Measurements from ENCODE around the gene PHOX2A.
"Not testable (repeated sequence)": the region's sequence is repeated elsewhere in the genome, so short reads cannot be mapped to it uniquely, and the experiment has no call there.

Gene PHOX2A

DNA sequence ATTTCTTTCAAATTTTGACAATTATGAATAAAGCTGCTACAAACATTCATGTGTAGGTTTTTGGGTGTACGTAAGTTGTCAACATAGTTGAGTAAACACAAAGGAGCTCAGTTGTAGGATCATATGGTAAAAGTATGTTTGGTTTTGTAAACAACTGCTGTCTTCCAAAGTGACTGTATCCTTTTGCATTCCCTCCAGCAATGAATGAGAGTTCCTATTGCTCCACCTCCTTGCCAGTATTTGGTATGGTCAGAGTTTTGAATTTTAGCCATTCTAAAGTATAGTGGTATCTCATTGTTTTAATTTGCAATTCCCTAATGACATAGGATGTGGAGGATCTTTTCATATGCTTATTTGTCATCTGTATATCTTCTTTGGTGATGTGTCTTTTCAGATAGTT is 28.0 kb upstream of the PHOX2A start:
- Histone ChIP-seq H3K4me1 (ENCODE audit: control insufficient read depth, insufficient read depth, low read length) (no peaks in the 10 kb centered on the region), H3K9me3 (ENCODE audit: control insufficient read depth, low read length) (no peaks in the 10 kb centered on the region), H3K36me3 (ENCODE audit: control insufficient read depth, insufficient read depth, low read length) (no peaks in the 10 kb centered on the region), H3K4me3 (ENCODE audit: insufficient read depth, low read depth, low read length) (no peak overlapping the region), H3K27ac (ENCODE audit: insufficient read depth, low read depth, low read length, poor library complexity, severe bottlenecking) (no peak overlapping the region), H3K27me3 (ENCODE audit: control insufficient read depth, insufficient read depth, low read length, poor library complexity, severe bottlenecking) (no peaks in the 10 kb centered on the region)
- 89 to 100% methylated on average over 1 of the region's 1 CpG for WGBS, 2 experiments

DNA sequence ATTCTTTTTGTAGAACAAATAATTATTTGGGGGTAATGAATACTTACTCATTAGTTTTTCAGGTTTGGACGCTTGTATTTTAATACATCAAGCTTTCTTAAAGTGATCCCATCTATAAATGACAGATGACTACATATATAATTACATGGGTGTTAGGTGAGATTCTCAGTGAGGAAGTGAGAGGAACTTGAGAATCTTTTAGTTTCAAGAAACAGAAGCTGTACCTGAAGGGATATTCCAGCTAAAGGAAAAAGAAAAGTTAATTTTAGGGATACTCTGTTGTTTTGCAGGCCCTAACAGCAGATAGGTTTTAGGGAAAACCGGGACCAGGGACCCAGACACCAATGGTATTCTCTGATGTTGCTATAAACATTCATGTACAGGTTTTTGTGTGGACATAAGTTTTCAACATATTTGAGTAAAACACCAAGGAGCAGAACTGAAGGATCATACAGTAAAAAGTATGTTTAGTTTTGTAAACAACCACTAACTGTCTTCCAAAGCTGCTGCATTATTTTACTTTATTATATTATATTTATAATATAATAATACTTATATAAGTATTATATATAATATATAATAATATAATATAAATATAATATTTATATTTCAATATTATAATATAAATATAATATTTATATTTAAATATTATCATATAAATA is 24.1 kb upstream of the PHOX2A start:
- no peak overlapping the region for H3K4me3 ChIP-seq (ENCODE audit: insufficient read depth, low read depth, low read length)
- H3K27me3 ChIP-seq (ENCODE audit: control insufficient read depth, insufficient read depth, low read length, poor library complexity, severe bottlenecking): no peaks in the 10 kb centered on the region
- H3K27ac ChIP-seq (ENCODE audit: insufficient read depth, low read depth, low read length, poor library complexity, severe bottlenecking): no peak overlapping the region
- no peaks in the 10 kb centered on the region for H3K9me3 ChIP-seq (ENCODE audit: control insufficient read depth, low read length)
- 82 to 93% methylated on average over 1 of the region's 2 CpGs for WGBS, 2 experiments
- H3K4me1 ChIP-seq (ENCODE audit: control insufficient read depth, insufficient read depth, low read length): no peaks in the 10 kb centered on the region
- no peaks in the 10 kb centered on the region for H3K36me3 ChIP-seq (ENCODE audit: control insufficient read depth, insufficient read depth, low read length)

DNA sequence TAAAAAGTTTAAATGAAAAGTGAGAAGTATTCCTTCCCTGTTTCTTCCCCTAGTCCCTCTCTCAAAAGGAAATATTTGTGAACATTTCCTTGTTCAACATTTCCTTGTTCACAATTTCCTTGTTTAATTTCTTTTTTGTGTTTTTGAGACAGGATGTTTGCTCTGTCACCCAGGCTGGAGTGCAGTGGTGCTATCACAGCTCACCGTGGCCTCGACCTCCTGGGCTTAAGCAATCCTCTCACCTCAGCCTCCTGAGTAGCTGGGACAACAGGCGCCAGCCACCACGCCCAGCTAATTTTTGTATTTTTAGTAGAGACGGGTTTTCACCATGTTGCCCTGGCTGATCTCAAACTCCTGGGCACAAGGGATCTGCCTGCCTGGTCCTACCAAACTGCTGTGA is 23.0 kb upstream of the PHOX2A start:
- WGBS, 2 experiments: 92 to 94% methylated on average over 5 of the region's 5 CpGs
- not testable (repeated sequence) for H3K27ac ChIP-seq (ENCODE audit: insufficient read depth, low read depth, low read length, poor library complexity, severe bottlenecking); H3K4me3 ChIP-seq (ENCODE audit: insufficient read depth, low read depth, low read length); H3K4me1 ChIP-seq (ENCODE audit: control insufficient read depth, insufficient read depth, low read length); H3K36me3 ChIP-seq (ENCODE audit: control insufficient read depth, insufficient read depth, low read length); H3K27me3 ChIP-seq (ENCODE audit: control insufficient read depth, insufficient read depth, low read length, poor library complexity, severe bottlenecking); H3K9me3 ChIP-seq (ENCODE audit: control insufficient read depth, low read length)

DNA sequence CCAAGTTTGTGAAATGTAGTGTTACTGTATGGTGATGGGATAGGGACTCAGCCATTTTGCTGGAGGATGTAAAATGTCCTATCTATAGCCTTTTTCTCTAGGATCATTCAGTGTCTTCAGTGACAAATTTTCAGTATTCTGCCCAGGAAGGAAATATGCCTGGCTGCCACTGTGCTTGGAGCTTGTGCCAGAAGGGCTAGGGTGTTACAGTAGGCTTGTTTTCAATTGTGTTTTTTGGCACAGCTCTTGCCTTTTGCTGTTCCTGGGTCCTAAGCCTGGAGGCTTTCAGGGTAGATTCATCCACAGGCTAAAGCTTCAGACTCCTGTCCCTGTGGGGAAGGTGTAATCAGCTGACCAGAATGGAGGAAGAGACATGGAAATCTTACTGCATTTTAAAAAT is 22.0 kb upstream of the PHOX2A start:
- Histone ChIP-seq H3K9me3 (ENCODE audit: control insufficient read depth, low read length) (no peaks in the 10 kb centered on the region), H3K27ac (ENCODE audit: insufficient read depth, low read depth, low read length, poor library complexity, severe bottlenecking) (no peak overlapping the region), H3K4me3 (ENCODE audit: insufficient read depth, low read depth, low read length) (no peak overlapping the region), H3K27me3 (ENCODE audit: control insufficient read depth, insufficient read depth, low read length, poor library complexity, severe bottlenecking) (no peaks in the 10 kb centered on the region), H3K36me3 (ENCODE audit: control insufficient read depth, insufficient read depth, low read length) (no peaks in the 10 kb centered on the region), H3K4me1 (ENCODE audit: control insufficient read depth, insufficient read depth, low read length) (no peaks in the 10 kb centered on the region)

DNA sequence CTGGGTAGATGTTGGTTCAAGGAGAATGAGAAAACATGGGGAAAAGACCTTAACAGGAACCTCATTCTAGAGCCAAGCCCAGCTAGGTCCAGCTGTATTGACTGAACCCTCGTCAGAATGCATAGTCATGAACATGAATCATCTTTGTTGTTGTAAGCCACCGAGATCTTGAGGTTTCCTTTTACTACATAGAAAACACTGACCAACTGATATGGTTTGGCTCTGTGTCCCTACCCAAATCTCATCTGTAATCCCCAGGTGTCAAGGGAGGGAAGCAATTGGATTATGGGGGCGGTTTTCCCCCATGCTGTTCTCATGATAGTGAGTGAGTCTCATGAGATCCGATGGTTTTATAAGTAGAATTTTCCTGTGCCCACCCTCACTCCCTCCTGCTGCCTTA is 19.4 kb upstream of the PHOX2A start:
- Histone ChIP-seq H3K27ac (ENCODE audit: insufficient read depth, low read depth, low read length, poor library complexity, severe bottlenecking) (no peak overlapping the region), H3K36me3 (ENCODE audit: control insufficient read depth, insufficient read depth, low read length) (no peaks in the 10 kb centered on the region)
- WGBS, 2 experiments: 84 to 91% methylated on average over 4 of the region's 4 CpGs

DNA sequence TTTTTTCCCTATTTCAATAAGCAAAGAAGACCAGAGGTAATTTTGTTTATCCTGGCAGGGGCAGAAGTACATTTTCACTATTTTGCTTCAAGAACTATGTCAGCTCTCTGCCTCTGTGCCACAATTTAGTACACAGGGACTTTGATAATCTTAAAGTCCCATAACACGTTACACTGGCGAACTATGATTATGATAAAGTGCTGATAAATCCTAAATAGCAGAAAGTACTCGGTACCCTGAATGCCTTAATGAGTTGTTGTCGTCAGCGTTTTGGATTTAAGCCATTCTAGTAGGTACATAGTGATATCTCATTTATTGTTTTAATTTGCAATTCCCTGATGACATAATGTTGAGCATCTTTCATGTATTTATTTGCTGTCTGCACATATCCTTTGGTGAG is 16.6 kb upstream of the PHOX2A start:
- H3K36me3 ChIP-seq (ENCODE audit: control insufficient read depth, insufficient read depth, low read length): no peaks in the 10 kb centered on the region
- H3K27ac ChIP-seq (ENCODE audit: insufficient read depth, low read depth, low read length, poor library complexity, severe bottlenecking): no peak overlapping the region
- WGBS, 2 experiments: 94 to 96% methylated on average over 5 of the region's 5 CpGs
- no peaks in the 10 kb centered on the region for H3K9me3 ChIP-seq (ENCODE audit: control insufficient read depth, low read length)
- H3K4me3 ChIP-seq (ENCODE audit: insufficient read depth, low read depth, low read length): no peak overlapping the region
- no peaks in the 10 kb centered on the region for H3K4me1 ChIP-seq (ENCODE audit: control insufficient read depth, insufficient read depth, low read length)
- no peaks in the 10 kb centered on the region for H3K27me3 ChIP-seq (ENCODE audit: control insufficient read depth, insufficient read depth, low read length, poor library complexity, severe bottlenecking)

More for the DNA sequence above, 19.4 kb upstream of the PHOX2A start:
- H3K27me3 ChIP-seq (ENCODE audit: control insufficient read depth, insufficient read depth, low read length, poor library complexity, severe bottlenecking): no peaks in the 10 kb centered on the region
- no peaks in the 10 kb centered on the region for H3K4me1 ChIP-seq (ENCODE audit: control insufficient read depth, insufficient read depth, low read length)
- H3K9me3 ChIP-seq (ENCODE audit: control insufficient read depth, low read length): no peaks in the 10 kb centered on the region
- H3K4me3 ChIP-seq (ENCODE audit: insufficient read depth, low read depth, low read length): no peak overlapping the region

DNA sequence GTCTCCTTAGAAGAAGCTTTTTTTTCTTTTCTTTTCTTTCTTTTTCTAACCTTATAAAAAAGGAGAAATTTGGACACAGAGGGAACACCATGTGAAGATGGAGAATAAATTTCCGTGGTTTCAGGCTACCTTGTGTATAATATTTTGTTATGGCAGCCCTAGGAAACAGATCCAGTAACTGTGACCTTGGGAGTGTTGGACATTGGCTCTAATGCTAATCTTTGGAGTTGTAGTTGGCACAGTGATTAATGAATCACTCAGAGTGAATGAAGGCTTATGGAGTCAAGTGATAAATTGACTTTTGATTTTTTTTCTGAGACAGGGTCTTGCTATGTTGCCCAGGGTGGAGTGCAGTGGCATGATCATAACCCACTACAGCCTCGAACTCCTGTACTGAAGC is 15.5 kb upstream of the PHOX2A start:
- 87 to 93% methylated on average over 2 of the region's 2 CpGs for WGBS, 2 experiments
- Histone ChIP-seq H3K27ac (ENCODE audit: insufficient read depth, low read depth, low read length, poor library complexity, severe bottlenecking) (no peak overlapping the region), H3K4me3 (ENCODE audit: insufficient read depth, low read depth, low read length) (no peak overlapping the region), H3K4me1 (ENCODE audit: control insufficient read depth, insufficient read depth, low read length) (no peaks in the 10 kb centered on the region), H3K27me3 (ENCODE audit: control insufficient read depth, insufficient read depth, low read length, poor library complexity, severe bottlenecking) (no peaks in the 10 kb centered on the region), H3K9me3 (ENCODE audit: control insufficient read depth, low read length) (peaks cover 2% of the 10 kb centered on the region), H3K36me3 (ENCODE audit: control insufficient read depth, insufficient read depth, low read length) (no peaks in the 10 kb centered on the region)

DNA sequence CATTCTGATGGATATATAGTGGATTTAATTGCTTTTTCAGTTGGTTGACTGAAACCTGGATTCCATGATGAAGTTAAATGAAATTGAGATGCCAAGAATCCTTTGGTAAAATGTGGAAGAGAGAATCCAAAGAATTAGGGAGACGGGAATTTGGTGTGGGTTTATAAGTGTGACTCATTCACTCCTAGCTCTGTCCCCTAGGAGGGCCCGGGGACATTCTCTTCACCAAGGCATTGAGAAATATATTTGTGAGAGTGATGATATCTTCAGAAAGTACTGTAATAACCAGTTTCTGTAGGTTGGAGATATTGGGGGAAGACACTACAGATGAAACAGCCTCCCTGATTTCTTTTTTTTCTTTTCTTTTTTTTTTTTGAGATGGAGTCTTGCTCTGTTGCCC is 13.6 kb upstream of the PHOX2A start:
- no peaks in the 10 kb centered on the region for H3K36me3 ChIP-seq (ENCODE audit: control insufficient read depth, insufficient read depth, low read length)
- WGBS, 2 experiments: 94 to 97% methylated on average over 2 of the region's 2 CpGs

DNA sequence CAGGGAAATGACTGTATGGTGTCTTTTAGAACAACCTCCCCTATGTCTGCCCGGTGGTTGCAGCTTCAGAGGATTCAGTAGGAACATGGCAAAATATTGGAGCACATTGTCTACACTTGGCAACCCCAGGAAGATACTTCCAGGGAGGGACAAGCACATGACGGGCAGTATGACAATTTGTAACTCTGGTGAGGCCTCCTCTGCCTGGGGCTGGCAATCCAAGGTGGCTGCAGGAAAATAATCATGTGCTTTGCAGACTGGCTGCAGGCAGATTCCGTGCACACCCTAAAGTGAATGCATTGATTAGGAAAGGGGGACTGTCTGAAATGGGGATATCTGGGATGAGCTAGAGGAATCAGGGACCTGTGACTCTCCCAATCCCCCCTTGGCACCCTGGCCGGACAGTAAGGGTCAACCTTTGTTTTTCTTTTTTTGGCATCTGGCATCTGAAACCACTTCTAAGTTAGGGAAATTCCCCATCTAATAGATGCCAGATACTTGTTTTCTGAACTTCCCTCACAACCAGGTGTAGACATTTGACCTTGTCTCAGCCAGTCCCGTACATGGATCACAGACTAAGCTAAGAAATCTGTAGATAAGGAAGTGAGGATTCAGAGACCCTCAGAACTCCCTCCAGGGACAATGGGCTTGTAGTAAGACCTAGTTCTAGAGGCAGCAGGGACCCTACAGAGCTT is 10.5 kb upstream of the PHOX2A start:
- Histone ChIP-seq H3K4me3 (ENCODE audit: insufficient read depth, low read depth, low read length) (no peak overlapping the region), H3K9me3 (ENCODE audit: control insufficient read depth, low read length) (peaks cover 2% of the 10 kb centered on the region), H3K4me1 (ENCODE audit: control insufficient read depth, insufficient read depth, low read length) (no peaks in the 10 kb centered on the region), H3K27ac (ENCODE audit: insufficient read depth, low read depth, low read length, poor library complexity, severe bottlenecking) (no peak overlapping the region), H3K36me3 (ENCODE audit: control insufficient read depth, insufficient read depth, low read length) (no peaks in the 10 kb centered on the region), H3K27me3 (ENCODE audit: control insufficient read depth, insufficient read depth, low read length, poor library complexity, severe bottlenecking) (no peaks in the 10 kb centered on the region)
- WGBS, 2 experiments: 88 to 90% methylated on average over 5 of the region's 5 CpGs

More for the DNA sequence above, 13.6 kb upstream of the PHOX2A start:
- Histone ChIP-seq H3K27me3 (ENCODE audit: control insufficient read depth, insufficient read depth, low read length, poor library complexity, severe bottlenecking) (no peaks in the 10 kb centered on the region), H3K27ac (ENCODE audit: insufficient read depth, low read depth, low read length, poor library complexity, severe bottlenecking) (no peak overlapping the region), H3K9me3 (ENCODE audit: control insufficient read depth, low read length) (peaks cover 2% of the 10 kb centered on the region), H3K4me1 (ENCODE audit: control insufficient read depth, insufficient read depth, low read length) (no peaks in the 10 kb centered on the region), H3K4me3 (ENCODE audit: insufficient read depth, low read depth, low read length) (no peak overlapping the region)

DNA sequence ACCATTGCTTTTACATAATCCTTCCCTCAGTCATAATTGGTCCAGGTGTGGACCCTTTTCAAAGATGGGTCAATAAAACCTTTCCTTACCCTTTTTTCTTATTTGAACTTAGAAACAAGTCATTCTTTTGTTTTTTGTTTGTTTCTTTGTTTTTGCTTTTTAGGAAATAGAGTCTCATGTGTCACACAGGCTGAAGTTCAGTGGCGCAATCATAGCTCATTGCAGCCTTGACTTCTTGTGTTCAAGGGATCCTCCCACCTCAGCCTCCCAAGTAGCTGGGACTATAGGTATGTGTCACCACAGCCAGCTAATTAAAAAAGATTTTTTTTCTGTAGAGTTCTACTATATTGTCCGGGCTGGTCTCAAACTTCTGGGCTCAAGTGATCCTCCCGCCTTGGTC is 9.4 kb upstream of the PHOX2A start:
- H3K36me3 ChIP-seq (ENCODE audit: control insufficient read depth, insufficient read depth, low read length): no peaks in the 10 kb centered on the region
- H3K9me3 ChIP-seq (ENCODE audit: control insufficient read depth, low read length): peaks cover 2% of the 10 kb centered on the region
- H3K4me3 ChIP-seq (ENCODE audit: insufficient read depth, low read depth, low read length): no peak overlapping the region
- no peaks in the 10 kb centered on the region for H3K4me1 ChIP-seq (ENCODE audit: control insufficient read depth, insufficient read depth, low read length)
- no peak overlapping the region for H3K27ac ChIP-seq (ENCODE audit: insufficient read depth, low read depth, low read length, poor library complexity, severe bottlenecking)
- 86 to 98% methylated on average over 3 of the region's 3 CpGs for WGBS, 2 experiments
- peaks cover 6% of the 10 kb centered on the region for H3K27me3 ChIP-seq (ENCODE audit: control insufficient read depth, insufficient read depth, low read length, poor library complexity, severe bottlenecking)

Data from ectodermal cell (in vitro differentiated cells).